Adrenal gland (tissue), 12 donors: ENCODE results near the gene NUCKS1. TPM values are rescaled to one million over a fixed set of nuclear protein-coding genes. Genes with fewer than 3 reads are reported as not detected.

ENCODE experiments used
- DNase-seq, 7 donors: peaks; one replicate each; pipeline ENCODE4 v3.0.0-alpha.2; 2019 to 2020
- H3K27ac ChIP-seq, 5 donors: fragments of 200-600 bp; sonication (generic) in 4 of 5; 1 replicate in 3 of 5; 2 replicates in 2 of 5; pipeline versions ENCODE4 v1.5.1 to v1.8.0; 2016 to 2020; ENCODE audit warnings: mild to moderate bottlenecking in 1 of 5
- H3K27me3 ChIP-seq: fragments of 200-600 bp; 2 replicates; pipeline ENCODE4 v1.8.0; 2021
- H3K36me3 ChIP-seq, 2 donors: fragments of 200-600 bp; replicated peaks in 1 of 2; 1 replicate in 1 of 2; 2 replicates in 1 of 2; pipeline versions ENCODE4 v1.5.1 to v1.8.0; 2018 to 2022
- H3K4me1 ChIP-seq, 2 donors: fragments of 200-600 bp; replicated peaks in 1 of 2; 1 replicate in 1 of 2; 2 replicates in 1 of 2; pipeline versions ENCODE4 v1.5.1 to v1.8.0; 2018 to 2021
- H3K4me3 ChIP-seq, 4 donors: fragments of 200-600 bp; sonication (generic) in 3 of 4; one replicate each; pipeline ENCODE4 v1.5.1; 2016 to 2018
- H3K9me3 ChIP-seq, 3 donors: fragments of 200-600 bp; sonication (generic) in 1 of 3; replicated peaks in 1 of 3; 1 replicate in 2 of 3; 2 replicates in 1 of 3; pipeline versions ENCODE4 v1.5.1 to v1.8.0; 2016 to 2021
- POLR2A ChIP-seq, 2 donors: fragments of 450-650 bp; IDR thresholded peaks; one replicate each; pipeline ENCODE4 v1.6.1; 2017; ENCODE audit warnings: antibody characterized with exemption in 2 of 2, mild to moderate bottlenecking in 2 of 2, moderate library complexity in 1 of 2
- WGBS, 4 donors: extraction: QIAGEN DNeasy Blood & Tissue Kit in 2 of 4; methylation state at CpG; one replicate each; pipeline versions ENCODE4 v1.1.5 to v1.1.7; 2013 to 2017; 5-methylcytosine and 5-hydroxymethylcytosine counted together
- intact Hi-C, 2 donors: fragments of 100-400 bp; cut with DNase I; formaldehyde crosslinking; loops; one replicate each; pipeline versions ENCODE4 v1.14.1 to v1.15.0; 2022 to 2023
- polyA plus RNA-seq, 3 donors: library from polyadenylated mRNA; stranded (reverse); fragments of 200-250 nt in 2 of 3; fragments of 350-450 nt in 1 of 3; fragmentation: Illumina TruSeq in 1 of 3; extraction: RNeasy Lipid Tissue Mini Kit (QIAGEN cat#74804) in 1 of 3; gene quantifications; one replicate each; pipeline ENCODE4 v1.2.3, GENCODE V29; 2013 to 2014
- total RNA-seq, 9 donors: library from RNA; depleted of rRNA in 4 of 9; stranded (reverse); fragments of >200 nt in 4 of 9; fragments of 120-200 nt in 1 of 9; fragmentation: NEBNext Ultra II Directional in 1 of 9; extraction: Animal tissue kit (Norgen Biotek cat#: 25700) in 1 of 9; gene quantifications; one replicate each; pipeline versions ENCODE4 v1.1.0 to v1.2.4, GENCODE V29; 2013 to 2023
- TF ChIP-seq, protein P1 (sequence below), 6 experiments: fragments of 450-650 bp in 4 of 6; fragments of 200-600 bp in 2 of 6; sonication (generic) in 1 of 6; IDR thresholded peaks; 1 replicate in 5 of 6; 2 replicates in 1 of 6; pipeline versions ENCODE4 v1.5.1 to v1.8.0; 2016 to 2021; ENCODE audit warnings: antibody characterized with exemption in 6 of 6, mild to moderate bottlenecking in 2 of 6, moderate library complexity in 1 of 6
- donor health status: healthy with polysubstance abuse.
- donor health status: Bipolar disorder and iron deficiency.
- donor health status: DM: yes; HTN: yes; CAD: no.
- donor health status: DM: no; HTN: no; CAD: no.
- donor health status: DM: no; HTN: no; CAD: no.
- donor health status: DM: yes; HTN: yes; CAD: no.

The NUCKS1 gene
- total and polyA plus RNA-seq, 12 donors = 33.1 to 161 (median 122) TPM

DNA sequence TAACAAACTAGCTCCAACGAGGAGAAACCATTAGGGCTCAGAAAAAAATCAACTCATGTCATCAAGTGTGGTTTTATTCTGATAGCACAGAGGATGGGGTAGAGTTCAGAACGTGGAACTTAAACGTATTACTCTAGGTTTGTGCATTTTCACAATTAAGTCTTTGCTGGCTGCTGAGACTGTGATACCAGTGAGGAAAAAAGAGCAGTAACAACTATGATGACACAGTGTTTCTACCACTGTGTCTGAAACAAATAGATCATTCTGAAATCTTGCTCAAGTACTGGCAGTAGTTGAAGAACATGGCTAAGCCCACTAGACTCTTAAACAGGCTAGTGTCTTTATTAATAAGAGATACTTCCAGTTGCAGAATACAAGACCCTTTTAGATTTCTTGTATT, 31.0 kb downstream of the NUCKS1 start:
- Histone ChIP-seq H3K4me1 (no peaks in the 10 kb centered on the region), H3K27ac (no peak overlapping the region), H3K27me3 (no peaks in the 10 kb centered on the region), H3K36me3 (peaks cover 0 to 71% of the 10 kb centered on the region in 2 donors), H3K9me3 (no peaks in the 10 kb centered on the region), H3K4me3 (no peak overlapping the region)
- intact Hi-C loops = no loop called here
- TF ChIP-seq POLR2A (IDR thresholded peaks at IDR 0.05) = no peak
- TF ChIP-seq, protein P1, sequence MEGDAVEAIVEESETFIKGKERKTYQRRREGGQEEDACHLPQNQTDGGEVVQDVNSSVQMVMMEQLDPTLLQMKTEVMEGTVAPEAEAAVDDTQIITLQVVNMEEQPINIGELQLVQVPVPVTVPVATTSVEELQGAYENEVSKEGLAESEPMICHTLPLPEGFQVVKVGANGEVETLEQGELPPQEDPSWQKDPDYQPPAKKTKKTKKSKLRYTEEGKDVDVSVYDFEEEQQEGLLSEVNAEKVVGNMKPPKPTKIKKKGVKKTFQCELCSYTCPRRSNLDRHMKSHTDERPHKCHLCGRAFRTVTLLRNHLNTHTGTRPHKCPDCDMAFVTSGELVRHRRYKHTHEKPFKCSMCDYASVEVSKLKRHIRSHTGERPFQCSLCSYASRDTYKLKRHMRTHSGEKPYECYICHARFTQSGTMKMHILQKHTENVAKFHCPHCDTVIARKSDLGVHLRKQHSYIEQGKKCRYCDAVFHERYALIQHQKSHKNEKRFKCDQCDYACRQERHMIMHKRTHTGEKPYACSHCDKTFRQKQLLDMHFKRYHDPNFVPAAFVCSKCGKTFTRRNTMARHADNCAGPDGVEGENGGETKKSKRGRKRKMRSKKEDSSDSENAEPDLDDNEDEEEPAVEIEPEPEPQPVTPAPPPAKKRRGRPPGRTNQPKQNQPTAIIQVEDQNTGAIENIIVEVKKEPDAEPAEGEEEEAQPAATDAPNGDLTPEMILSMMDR (IDR thresholded peaks at IDR 0.05) = no peak
- 68 to 82% (median 69%) methylated on average over 3 of the region's 3 CpGs for WGBS, 4 donors
- no peak for DNase-seq

DNA sequence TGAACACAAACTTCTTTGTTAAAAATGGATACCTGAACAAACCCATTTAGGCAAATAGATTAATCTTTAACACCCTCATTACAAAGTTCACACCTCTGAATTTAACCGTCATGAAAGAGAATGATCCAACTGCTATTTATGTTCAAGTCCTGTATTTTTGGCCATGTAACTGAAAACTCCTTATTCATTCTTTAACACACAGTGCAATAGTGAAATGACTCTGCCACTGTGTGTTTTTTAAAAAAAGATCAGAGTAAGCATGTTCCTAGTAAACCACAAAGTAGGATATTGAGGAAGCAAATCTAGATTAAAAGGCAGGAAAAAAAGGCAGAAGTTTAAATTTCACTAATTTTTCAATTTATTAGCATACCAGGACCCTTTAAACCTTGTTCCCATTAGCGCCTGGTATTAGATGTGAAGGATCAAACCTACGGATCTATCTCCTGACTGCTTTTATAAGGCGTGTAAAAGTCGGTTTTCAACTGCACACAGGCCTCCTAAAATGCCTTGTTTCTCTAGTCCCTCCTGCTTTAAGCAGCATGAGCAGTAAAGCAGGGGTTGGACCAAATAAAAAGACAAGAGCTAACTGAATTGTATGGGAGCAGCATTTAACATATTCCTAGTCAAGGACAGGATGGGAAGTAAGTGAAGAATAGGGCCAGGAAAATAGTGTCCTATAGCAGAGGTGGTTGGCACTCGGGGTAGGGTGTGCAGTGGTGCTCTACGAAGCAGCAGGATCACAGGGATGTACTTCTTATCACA, 33.4 kb downstream of the NUCKS1 start:
- peaks cover 0 to 54% of the 10 kb centered on the region in 2 donors for H3K36me3 ChIP-seq
- no peak for DNase-seq
- intact Hi-C loops = no loop called here
- TF ChIP-seq, protein P1 (IDR thresholded peaks at IDR 0.05) = no peak
- no peak for TF ChIP-seq POLR2A (IDR thresholded peaks at IDR 0.05)
- no peak overlapping the region for H3K27ac ChIP-seq
- WGBS, 4 donors = 85 to 89% (median 88%) methylated on average over 7 of the region's 7 CpGs
- no peaks in the 10 kb centered on the region for H3K4me1 ChIP-seq
- H3K4me3 ChIP-seq = no peak overlapping the region
- no peaks in the 10 kb centered on the region for H3K9me3 ChIP-seq
- H3K27me3 ChIP-seq = no peaks in the 10 kb centered on the region

DNA sequence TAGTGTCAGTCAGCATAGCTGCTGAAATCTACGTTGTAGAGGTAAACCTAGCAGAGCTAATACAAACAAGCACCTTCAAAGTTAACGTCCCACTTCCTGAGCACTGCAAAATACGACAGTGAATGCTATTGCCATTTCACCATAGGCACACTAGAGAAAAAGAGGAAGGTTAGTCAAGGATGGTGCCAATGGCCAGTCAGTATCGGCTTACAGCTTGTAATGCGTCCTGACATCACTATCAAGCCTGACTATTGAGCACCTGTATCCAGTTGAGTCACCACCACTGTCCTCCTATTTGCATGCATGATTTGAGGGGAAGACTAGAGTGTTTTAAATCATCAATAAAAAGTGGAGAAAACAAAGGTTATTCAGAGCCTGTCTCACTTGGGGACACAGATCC, 34.4 kb downstream of the NUCKS1 start:
- H3K4me3 ChIP-seq = no peak overlapping the region
- peaks cover 0 to 50% of the 10 kb centered on the region in 2 donors for H3K36me3 ChIP-seq
- intact Hi-C loops = no loop called here
- peaks cover 0 to 4% of the 10 kb centered on the region in 2 donors for H3K4me1 ChIP-seq
- WGBS, 4 donors = 76 to 79% (median 78%) methylated on average over 5 of the region's 5 CpGs
- H3K27me3 ChIP-seq = no peaks in the 10 kb centered on the region
- H3K27ac ChIP-seq = no peak overlapping the region
- DNase-seq = no peak
- H3K9me3 ChIP-seq = no peaks in the 10 kb centered on the region
- no peak for TF ChIP-seq POLR2A (IDR thresholded peaks at IDR 0.05)
- TF ChIP-seq, protein P1 (IDR thresholded peaks at IDR 0.05) = no peak

DNA sequence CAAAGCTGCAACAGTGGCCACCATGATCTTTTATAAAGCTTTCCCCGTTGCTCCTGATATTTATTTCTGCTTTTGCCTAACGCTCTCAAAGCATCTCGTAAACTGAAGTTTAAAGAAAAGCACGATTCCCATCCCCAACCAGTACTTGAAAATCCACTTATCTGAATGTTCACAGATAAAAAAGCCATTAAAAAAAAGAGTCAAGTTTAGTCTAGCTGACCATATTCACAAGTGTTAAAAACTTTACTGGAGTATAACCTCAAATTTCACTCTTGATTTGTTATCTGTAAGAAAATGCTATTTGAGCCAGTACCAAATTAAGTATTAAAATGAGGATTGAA, 35.1 kb downstream of the NUCKS1 start:
- H3K27me3 ChIP-seq = no peaks in the 10 kb centered on the region
- 88 to 94% (median 92%) methylated on average over 4 of the region's 4 CpGs for WGBS, 4 donors
- no peak for DNase-seq
- no peak overlapping the region for H3K4me3 ChIP-seq
- H3K4me1 ChIP-seq = peaks cover 0 to 6% of the 10 kb centered on the region in 2 donors
- intact Hi-C loops = no loop called here
- no peaks in the 10 kb centered on the region for H3K9me3 ChIP-seq
- no peak overlapping the region for H3K27ac ChIP-seq
- peaks cover 0 to 42% of the 10 kb centered on the region in 2 donors for H3K36me3 ChIP-seq
- TF ChIP-seq, protein P1 (IDR thresholded peaks at IDR 0.05) = no peak
- no peak for TF ChIP-seq POLR2A (IDR thresholded peaks at IDR 0.05)
